ENCODE data around the gene AMDHD2. TPM values are rescaled to one million over a fixed set of nuclear protein-coding genes. Genes with fewer than 3 reads are reported as not detected.

AMDHD2 gene
- total RNA-seq, 1 donor from 2014 or later: 53.4 TPM

DNA sequence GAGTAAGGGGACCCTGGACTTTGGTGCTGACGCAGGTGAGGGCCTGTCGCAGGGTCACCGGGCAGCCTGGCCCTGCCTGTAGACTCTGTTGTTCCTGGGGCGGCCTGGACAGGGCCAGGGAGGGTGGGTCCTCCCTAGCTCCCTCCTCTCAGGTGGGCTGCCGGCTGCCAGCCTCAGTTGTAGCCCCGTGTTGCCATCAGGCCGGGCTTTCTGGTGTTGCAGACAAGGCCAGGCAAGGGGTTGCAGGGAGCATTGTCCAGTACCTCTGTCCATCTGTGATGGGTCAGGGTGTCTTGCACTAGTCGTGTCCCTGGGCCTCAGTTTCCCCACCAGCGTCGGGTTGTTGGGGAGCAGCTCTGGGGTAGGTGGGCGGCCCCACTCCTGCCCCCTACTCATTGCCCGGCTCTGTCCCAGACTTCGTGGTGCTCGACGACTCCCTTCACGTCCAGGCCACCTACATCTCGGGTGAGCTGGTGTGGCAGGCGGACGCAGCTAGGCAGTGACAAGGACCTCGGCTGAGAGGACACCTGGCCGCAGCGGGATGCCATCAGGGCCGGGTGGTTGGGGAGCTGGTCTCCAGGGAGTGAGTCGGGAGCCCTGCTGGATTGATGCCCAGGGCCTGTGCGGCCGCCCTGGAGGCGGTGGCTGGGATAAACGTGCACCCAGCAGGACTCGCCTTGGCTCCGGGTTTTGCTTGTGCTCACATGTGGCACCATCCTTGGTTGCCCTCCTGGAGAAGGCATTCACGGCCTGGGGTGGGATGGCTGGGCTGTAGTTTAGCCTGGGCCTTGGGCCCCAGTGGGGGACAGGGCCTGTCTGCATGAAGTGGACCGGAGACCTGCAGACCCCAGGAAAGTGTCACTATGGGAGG is 9.1 kb downstream of the AMDHD2 start:
- TF ChIP-seq, protein P1, sequence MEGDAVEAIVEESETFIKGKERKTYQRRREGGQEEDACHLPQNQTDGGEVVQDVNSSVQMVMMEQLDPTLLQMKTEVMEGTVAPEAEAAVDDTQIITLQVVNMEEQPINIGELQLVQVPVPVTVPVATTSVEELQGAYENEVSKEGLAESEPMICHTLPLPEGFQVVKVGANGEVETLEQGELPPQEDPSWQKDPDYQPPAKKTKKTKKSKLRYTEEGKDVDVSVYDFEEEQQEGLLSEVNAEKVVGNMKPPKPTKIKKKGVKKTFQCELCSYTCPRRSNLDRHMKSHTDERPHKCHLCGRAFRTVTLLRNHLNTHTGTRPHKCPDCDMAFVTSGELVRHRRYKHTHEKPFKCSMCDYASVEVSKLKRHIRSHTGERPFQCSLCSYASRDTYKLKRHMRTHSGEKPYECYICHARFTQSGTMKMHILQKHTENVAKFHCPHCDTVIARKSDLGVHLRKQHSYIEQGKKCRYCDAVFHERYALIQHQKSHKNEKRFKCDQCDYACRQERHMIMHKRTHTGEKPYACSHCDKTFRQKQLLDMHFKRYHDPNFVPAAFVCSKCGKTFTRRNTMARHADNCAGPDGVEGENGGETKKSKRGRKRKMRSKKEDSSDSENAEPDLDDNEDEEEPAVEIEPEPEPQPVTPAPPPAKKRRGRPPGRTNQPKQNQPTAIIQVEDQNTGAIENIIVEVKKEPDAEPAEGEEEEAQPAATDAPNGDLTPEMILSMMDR (IDR thresholded peaks at IDR 0.05): no peak
- H3K36me3 ChIP-seq: peaks cover 56% of the 10 kb centered on the region
- no peak for ATAC-seq
- peaks cover 16% of the 10 kb centered on the region for H3K4me1 ChIP-seq
- no peaks in the 10 kb centered on the region for H3K27me3 ChIP-seq (ENCODE audit: low read depth)
- no peak for DNase-seq
- no peaks in the 10 kb centered on the region for H3K9me3 ChIP-seq
- H3K4me3 ChIP-seq: no peak overlapping the region
- H3K27ac ChIP-seq: no peak overlapping the region
- intact Hi-C loops (cut with DNase I): no loop called here

DNA sequence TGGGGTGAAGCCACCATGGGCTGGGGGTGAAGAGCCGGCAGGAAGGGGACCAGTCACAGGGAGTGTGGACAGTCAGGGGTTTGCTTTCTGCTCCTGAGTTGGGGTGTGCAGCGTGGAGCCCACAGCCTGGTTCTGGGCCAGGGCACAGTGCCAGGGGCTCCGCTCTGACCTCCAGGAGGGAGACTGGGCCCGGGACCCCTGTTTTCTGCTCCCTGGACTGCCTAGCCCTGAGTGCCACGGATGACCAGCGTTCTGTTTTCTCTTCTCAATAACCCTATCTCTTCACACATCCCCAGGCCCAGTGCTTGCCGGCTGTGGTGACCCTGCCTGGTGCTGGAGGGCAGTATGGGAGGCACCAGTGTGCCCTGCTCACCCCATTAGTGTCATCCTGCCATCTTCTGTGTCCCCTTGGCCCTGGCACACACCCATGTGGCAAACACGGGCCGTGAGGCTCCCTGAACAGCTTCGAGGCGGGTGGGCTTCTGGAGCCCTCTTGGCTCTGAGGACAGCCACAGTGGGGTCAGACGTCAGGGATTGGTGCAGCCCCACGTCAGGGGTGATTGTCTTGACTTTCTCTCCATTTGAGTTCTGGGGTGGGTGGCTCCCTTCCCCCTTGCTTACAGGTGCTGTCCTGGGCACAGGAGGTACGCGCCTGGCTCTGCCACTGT is 9.9 kb downstream of the AMDHD2 start:
- TF ChIP-seq, protein P1 (IDR thresholded peaks at IDR 0.05): no peak
- Histone ChIP-seq H3K27me3 (ENCODE audit: low read depth) (no peaks in the 10 kb centered on the region), H3K36me3 (peaks cover 48% of the 10 kb centered on the region), H3K9me3 (no peaks in the 10 kb centered on the region), H3K27ac (no peak overlapping the region), H3K4me1 (peaks cover 16% of the 10 kb centered on the region), H3K4me3 (no peak overlapping the region)
- DNase-seq (no peak), ATAC-seq (no peak)
- intact Hi-C loops (cut with DNase I): no loop called here

GRCh38 chr16:2530629-2531318 is 10.6 kb downstream of the AMDHD2 start:
- no peak for ATAC-seq
- H3K9me3 ChIP-seq: no peaks in the 10 kb centered on the region
- H3K4me3 ChIP-seq: peak overlapping the region; percentile 69
- intact Hi-C loops (cut with DNase I): no loop called here
- H3K36me3 ChIP-seq: peaks cover 41% of the 10 kb centered on the region
- peak overlapping the region; percentile 98 for H3K27ac ChIP-seq
- TF ChIP-seq, protein P1 (IDR thresholded peaks at IDR 0.05): no peak
- no peak for DNase-seq
- H3K4me1 ChIP-seq: peaks cover 18% of the 10 kb centered on the region
- H3K27me3 ChIP-seq (ENCODE audit: low read depth): no peaks in the 10 kb centered on the region

DNA sequence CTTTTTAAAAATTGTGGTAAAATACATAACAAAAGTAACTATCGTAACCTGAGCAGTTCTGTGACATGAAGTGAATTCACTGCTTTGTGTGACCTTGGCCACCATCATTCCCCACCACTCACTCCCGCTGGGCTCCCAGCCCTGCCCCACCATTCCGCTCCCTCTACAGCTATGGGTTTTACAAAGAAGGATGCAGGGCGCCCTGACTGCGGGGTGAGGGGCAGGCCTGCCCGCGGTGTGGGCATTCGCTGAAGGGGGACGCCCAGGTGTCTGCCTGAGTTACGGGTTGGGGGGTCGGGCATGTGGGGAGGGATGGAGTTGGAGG is 11.2 kb downstream of the AMDHD2 start, which contains the start of gene CEMP1:
Gene CEMP1, minus strand, starts transcription at position 38 of the 325 bp plus-strand sequence. CDS start 335 bp downstream, outside the sequence.
- TF ChIP-seq, protein P1 (IDR thresholded peaks at IDR 0.05): no peak
- Histone ChIP-seq H3K27ac (peak within 1 kb of the TSS; percentile 98), H3K9me3 (no peaks in the 10 kb centered on the region), H3K4me3 (peak within 1 kb of the TSS; percentile 69), H3K4me1 (peaks cover 24% of the 10 kb centered on the region), H3K27me3 (ENCODE audit: low read depth) (no peaks in the 10 kb centered on the region), H3K36me3 (peaks cover 35% of the 10 kb centered on the region)
- ATAC-seq (peak in 1 of 2 donors; percentile 0), DNase-seq (no peak)
- intact Hi-C loops (cut with DNase I): no loop called here

DNA sequence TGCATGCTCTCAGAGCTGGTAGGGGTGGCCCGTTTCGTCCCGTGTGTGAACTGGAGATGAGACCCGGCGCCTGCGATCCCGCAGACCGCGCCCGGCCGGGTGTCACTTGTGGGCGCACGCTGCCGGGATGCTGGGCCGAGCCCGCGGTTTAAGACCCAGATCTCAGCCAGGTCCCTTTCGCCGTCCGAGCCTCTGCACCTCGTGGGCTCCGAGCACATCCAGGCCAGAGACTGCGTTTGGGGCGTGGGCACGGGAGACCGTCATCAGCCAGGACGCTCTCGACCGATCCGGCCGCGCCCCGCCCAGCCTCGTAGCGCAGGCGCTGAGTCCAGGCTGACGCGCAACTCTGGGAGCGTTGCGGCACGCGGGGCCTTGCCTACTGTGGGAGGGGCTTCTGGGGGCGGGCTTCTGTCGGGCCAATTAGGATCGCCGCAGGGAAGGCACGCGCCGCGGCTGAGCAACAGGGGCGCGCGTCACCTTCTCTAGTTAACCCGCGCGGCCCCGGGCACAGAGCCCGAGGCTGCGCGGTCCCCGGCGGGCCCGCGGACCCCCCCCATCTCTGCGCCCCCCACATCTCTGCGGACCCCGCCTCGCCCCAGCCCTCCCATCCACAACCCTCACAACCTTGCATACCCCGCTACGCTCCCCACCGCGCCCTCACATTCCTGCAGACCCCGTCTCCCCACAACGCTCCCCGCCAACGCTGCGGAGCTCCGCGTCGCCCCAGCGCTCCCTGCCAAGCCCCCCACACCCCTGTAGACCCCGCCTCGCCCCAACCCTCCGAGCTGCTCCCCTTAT is 11.7 kb downstream of the AMDHD2 start:
- peak; percentile 100 for DNase-seq
- no peaks in the 10 kb centered on the region for H3K27me3 ChIP-seq (ENCODE audit: low read depth)
- peak overlapping the region; percentile 69 for H3K4me3 ChIP-seq
- peaks cover 34% of the 10 kb centered on the region for H3K36me3 ChIP-seq
- H3K27ac ChIP-seq: peak overlapping the region; percentile 98
- TF ChIP-seq, protein P1 (IDR thresholded peaks at IDR 0.05): no peak
- intact Hi-C loops (cut with DNase I): no loop called here
- peaks cover 21% of the 10 kb centered on the region for H3K4me1 ChIP-seq
- ATAC-seq: peak; percentile 95 to 96
- no peaks in the 10 kb centered on the region for H3K9me3 ChIP-seq
